Fibroblast of peridontal ligament (primary cell): ENCODE data around the gene TMEM62.
"Not testable (repeated sequence)": the region's sequence is repeated elsewhere in the genome, so short reads cannot be mapped to it uniquely, and the experiment has no call there.

Experiments
- DNase-seq: peaks from one replicate; pipeline ENCODE4 v3.0.0-alpha.2; 2010; ENCODE audit errors: extremely low read depth

Gene TMEM62

GRCh38 chr15:43121863-43122262 lies 11.5 kb upstream of the TMEM62 start:
- DNase-seq, result no peak

GRCh38 chr15:43125100-43125661 lies 8.2 kb upstream of the TMEM62 start:
- no peak for DNase-seq

GRCh38 chr15:43126356-43126755 lies 7.0 kb upstream of the TMEM62 start:
- DNase-seq, result no peak

GRCh38 chr15:43127752-43128151 lies 5.6 kb upstream of the TMEM62 start:
- no peak for DNase-seq

GRCh38 chr15:43128174-43128979 lies 5.0 kb upstream of the TMEM62 start:
- DNase-seq, result not testable (repeated sequence)

GRCh38 chr15:43128980-43129335 lies 4.4 kb upstream of the TMEM62 start:
- DNase-seq, result no peak

- no peak for DNase-seq
Measured at GRCh38 chr15:43132830-43133429, 456 bp upstream of the TMEM62 start.

GRCh38 chr15:43134157-43134635 lies 810 bp downstream of the TMEM62 start:
- no peak for DNase-seq

- DNase-seq, result no peak
Measured at GRCh38 chr15:43135351-43135750, 2.0 kb downstream of the TMEM62 start.

GRCh38 chr15:43143203-43143941 lies 10.0 kb downstream of the TMEM62 start:
- peak; percentile 34 for DNase-seq

- DNase-seq, result no peak
Measured at GRCh38 chr15:43144512-43144911, 11.1 kb downstream of the TMEM62 start.

GRCh38 chr15:43146184-43146583 lies 12.8 kb downstream of the TMEM62 start:
- no peak for DNase-seq

GRCh38 chr15:43150191-43150929 lies 17.0 kb downstream of the TMEM62 start:
- DNase-seq, result peak; percentile 96

- peak; percentile 2 for DNase-seq
Measured at GRCh38 chr15:43151688-43152087, 18.3 kb downstream of the TMEM62 start.

- DNase-seq, result peak; percentile 5
Measured at GRCh38 chr15:43153269-43153668, 19.9 kb downstream of the TMEM62 start.

- DNase-seq, result no peak
Measured at GRCh38 chr15:43165801-43166325, 32.5 kb downstream of the TMEM62 start.

- DNase-seq, result not testable (repeated sequence)
Measured at GRCh38 chr15:43167261-43167660, 33.9 kb downstream of the TMEM62 start.

GRCh38 chr15:43168192-43169107 lies 35.1 kb downstream of the TMEM62 start:
- DNase-seq, result peak; percentile 39

- no peak for DNase-seq
Measured at GRCh38 chr15:43169888-43170287, 36.5 kb downstream of the TMEM62 start.

- DNase-seq, result not testable (repeated sequence)
Measured at GRCh38 chr15:43175656-43176309, 42.4 kb downstream of the TMEM62 start.
